ENCODE data around the gene COL4A2.

Gene COL4A2

DNA sequence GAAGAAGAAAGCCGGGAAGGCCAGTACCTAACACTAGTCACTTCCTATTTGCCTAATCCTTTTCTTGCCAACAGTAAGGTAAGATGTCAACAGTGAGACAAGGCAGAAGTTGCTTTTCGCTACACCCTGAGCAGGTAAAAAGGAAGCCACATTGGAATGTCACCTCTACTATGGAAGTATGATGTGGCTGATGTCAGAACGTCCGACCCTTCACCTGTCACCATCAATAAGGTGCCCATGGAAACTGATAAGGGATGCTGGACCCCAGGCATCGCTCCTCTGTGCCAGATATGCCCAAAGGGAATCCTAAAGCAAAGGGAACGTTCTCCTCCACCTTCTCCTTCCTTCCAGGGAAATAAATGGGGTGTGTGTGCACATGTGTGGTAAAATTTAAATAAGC is 34.4 kb upstream of the COL4A2 start:
- no peak for DNase-seq (ENCODE audit: low spot score)

DNA sequence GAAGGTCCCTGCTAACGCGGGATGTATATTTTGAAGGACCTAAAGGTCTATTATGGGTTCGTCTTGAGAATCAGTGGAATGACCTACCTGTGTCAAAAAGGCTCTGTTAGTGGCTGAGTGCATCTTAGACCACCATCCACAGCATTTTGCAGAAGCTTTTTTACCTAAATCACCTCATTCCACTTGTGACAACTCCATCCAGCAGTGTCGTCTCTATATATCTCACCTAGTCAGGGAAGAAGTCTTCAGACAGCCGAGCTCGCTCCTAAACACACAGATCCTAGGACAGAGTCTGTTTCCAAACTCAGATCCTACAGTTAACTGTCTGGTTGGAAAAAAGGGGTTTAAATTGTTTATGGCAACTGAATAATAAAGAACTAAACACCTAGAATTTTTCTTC is 33.8 kb upstream of the COL4A2 start:
- DNase-seq (ENCODE audit: low spot score), result no peak

DNA sequence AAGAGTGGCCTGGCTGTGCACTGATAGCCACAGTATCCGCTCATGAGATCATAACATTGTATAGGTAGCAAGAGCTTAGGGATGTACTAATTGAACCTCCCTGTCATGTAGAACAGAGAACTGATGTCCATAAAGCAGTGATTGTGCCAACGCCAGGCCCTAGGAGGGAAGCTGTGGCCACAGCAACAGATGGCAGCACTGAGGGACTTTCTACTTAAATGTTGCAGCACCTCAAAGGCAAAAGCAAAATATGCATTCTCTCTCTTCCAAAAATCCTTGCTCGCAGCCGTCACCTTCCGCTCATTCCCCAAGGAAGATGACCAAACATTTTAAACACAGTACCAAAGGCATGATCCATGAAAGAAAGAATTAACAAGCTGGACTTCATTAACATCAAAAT is 32.4 kb upstream of the COL4A2 start:
- DNase-seq (ENCODE audit: low spot score), result no peak

DNA sequence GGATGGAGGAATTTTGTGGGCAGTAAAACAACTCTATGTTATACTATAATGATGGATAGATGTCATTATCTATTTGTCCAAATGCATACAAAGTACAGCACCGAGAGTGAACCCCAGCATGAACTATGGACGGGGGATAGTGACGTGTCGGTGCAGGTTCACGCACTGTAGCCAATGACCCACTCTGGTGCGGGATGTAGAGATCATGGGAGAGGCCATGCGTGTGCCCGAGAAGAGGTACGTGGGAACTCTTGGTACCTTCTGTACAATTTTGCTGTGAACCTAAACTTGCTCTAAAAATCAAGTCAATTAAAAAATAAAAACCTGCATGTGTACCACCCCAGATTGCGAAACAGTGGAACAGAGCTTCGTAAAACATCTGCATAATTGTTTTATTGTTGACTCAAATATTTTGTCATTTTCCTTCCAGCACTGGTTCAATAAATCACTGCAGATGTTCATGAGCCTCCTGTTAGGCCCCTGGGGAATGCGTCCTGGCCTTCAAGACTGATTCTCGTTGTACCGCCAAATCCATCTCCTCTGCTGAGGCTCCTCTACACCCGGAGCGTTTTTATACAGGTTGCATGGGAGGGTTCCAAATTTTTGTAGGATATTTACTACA is 31.0 kb upstream of the COL4A2 start:
- no peak for DNase-seq (ENCODE audit: low spot score)

GRCh38 chr13:110276553-110276950 is 30.5 kb upstream of the COL4A2 start:
- no peak for DNase-seq (ENCODE audit: low spot score)

- DNase-seq (ENCODE audit: low spot score), result no peak
Observed at GRCh38 chr13:110277357-110277975, 29.6 kb upstream of the COL4A2 start.

- no peak for DNase-seq (ENCODE audit: low spot score)
Observed at GRCh38 chr13:110278859-110279258, 28.2 kb upstream of the COL4A2 start.

DNA sequence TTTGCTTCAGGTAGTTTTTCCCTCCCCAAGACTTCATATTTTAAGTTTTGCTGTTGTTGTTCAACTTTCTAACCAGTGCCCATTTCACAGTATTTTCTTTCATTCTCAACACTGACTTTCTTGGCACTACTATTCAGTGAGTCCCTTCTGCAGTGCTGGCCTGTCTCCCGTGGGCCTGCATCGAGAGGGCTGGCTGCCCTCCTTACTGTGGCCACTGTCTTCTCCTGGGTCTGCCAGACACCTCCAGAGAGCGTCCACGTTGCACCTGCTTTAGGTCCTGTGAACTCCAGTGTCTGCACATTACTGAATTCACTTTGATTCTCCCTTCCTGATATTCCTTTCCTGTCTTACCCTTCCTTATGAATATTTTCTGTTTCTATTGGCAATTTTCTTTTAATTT is 27.4 kb upstream of the COL4A2 start:
- no peak for DNase-seq (ENCODE audit: low spot score)

DNA sequence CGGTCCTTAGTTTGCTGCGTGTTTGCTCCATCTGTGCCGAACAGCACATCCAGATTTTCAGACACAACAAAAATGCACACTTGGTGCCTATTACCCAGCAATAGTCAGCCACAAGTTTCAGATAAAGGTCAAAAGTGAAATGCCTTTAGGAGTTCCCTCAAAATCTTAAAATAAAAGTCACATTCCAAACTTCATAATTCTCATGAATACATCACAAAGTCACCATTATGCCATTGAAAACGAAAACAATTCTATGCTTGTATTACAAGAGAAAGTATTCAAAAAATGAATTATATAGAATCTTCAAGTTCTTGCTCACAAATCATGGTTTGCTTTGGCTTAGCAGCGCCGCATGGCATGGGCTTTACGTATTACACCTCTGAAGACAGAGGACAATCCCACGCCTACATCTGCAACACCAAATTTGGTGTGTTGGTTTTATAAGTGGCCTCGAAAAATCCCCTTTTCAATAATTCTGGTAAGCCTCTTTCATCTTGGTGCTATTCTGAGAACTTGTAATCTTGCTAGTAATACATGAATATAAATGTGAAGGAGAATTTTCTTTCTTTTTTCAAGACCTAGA is 26.8 kb upstream of the COL4A2 start:
- DNase-seq (ENCODE audit: low spot score), result no peak

DNA sequence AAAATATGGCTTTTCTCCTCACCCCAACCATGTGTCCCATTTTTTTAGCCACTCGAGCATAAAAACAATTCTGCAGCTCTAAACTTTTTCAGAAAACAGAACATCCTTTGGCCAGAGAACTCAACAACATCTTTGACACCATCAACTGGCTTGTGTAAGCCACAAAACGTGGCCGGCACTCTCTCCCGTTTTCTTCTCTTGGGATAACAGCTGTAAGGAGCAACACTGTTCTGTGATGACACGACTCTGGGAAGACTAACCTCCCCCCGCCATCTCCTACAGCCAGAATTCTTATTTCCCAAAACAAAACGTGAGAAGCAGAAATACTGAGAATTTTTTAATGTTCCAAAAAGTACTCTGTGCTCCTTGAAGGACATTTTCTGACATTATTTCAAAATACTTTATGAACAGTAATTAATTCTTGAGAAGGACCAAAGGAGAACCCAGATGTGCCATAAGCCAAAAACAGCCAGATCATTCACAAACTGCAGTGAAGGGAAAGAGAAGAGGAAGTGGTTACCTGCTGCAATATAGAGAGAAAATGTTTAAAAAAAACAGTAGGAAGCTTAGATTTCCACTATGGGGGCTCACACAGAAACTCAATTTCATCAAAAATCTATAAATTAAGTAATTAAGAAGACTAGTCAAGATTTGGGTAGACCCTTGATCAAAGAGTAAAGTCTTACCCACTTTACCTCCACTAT is 25.9 kb upstream of the COL4A2 start:
- no peak for DNase-seq (ENCODE audit: low spot score)

DNA sequence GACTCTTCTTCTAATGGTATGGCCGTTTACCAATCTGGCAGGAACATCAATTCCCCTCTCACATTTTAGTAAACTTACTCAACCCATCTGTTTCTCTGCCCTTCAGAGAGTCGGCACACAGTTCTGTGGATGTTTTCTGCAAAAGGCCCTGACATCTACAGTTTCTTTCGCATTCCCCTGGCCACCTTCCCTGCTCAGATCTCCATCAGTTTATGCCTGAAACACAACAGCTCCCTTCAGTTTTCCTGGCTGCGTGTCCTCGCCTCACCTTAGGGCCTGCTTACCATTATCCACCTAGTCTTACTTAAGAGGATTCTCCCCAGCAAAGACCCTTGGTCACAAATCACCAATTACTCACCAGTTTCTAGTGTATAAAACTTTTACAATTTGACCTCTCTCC is 25.3 kb upstream of the COL4A2 start:
- DNase-seq (ENCODE audit: low spot score), result no peak

DNA sequence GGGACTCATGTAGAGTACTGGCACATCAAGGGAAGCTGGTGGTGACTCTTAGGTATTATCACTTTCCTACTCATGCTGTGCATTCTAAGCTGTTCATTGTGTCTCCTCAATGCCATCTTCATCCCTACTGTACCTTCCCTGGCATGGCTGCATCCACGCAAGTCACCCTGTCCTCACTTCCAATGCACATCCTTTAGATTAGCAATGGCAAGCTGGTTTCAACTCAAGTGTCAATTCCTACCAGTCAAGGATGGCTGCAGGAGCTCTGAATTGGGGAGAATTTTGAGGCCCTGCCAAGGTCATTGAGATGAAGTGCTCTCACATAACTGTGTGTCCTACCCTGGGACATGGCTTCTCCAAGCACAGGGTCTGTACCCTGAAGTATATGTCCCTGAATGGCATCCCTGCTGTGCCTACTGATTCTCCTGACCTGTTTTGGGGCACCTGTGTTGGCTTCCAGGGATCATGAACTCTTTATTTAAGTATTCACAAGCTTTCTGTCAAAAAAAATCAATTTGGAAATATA is 24.7 kb upstream of the COL4A2 start:
- DNase-seq (ENCODE audit: low spot score), result no peak

DNA sequence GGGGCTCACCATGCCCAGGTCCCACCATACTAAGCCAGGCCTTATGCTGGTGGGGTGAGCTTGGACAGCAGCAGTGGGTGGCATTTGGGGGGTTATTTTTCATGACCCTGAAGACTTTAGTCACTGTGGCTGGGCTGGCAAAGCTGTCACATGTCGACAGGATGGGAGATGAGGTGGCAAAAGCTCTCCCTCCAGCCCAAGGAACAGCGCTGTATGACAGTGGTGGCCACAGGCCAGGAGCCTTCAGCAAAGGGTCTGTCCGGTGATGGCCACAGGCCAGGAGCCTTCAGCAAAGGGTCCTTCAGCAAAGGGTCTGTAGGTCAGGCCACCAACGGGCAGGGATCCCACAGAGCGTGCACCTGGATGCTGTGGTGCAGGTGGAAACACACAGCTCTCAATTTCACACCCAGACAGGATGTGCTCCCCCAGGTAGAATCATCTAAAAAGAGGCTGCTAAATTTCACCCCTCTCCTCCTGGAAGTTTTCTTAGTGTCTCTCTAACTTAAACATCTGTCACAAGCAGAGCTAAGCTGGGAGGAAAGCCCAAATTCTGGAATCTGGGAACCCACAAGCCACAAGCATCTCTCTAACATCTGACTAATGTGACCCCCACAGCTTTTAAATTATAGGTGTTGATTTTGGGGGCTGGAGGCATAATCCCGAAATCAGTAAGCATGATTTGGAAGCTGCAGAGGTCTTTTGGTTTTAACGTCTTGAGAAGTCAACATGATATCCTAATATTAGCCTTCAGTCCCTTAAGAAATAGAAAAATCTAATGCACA is 23.2 kb upstream of the COL4A2 start:
- no peak for DNase-seq (ENCODE audit: low spot score)

DNA sequence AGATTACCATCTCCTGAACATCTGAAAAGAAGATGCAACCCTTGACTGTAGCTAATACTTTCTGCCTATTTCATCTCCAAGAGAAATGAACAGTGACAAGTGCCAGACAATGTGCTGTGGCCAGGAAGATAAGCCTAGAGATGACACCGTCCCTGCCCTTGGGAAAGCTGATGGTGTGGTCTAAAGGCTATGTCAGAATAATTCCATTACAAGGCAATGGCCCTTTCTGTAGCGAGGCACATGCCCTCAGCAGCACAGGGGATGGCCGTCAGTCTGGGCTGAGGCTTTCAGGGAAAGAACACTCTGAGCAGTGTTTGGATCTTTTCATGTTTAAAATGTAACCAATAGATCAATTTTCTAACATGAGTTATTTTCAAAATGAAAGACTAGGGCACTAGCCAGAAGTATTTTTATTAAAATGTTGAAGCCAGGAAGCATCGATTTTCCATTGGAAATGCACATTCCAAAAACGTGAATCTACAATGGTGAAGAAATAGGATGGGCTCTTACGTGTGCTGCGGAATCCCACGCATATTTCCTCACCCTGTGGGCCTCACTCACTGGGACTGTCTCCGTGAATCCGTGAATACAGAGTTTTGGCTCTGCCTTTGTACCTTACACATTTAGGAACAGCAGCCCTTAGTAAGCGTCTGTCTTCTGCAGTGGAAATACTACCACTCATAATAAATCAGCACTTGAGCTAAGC is 22.2 kb upstream of the COL4A2 start:
- DNase-seq (ENCODE audit: low spot score), result no peak

DNA sequence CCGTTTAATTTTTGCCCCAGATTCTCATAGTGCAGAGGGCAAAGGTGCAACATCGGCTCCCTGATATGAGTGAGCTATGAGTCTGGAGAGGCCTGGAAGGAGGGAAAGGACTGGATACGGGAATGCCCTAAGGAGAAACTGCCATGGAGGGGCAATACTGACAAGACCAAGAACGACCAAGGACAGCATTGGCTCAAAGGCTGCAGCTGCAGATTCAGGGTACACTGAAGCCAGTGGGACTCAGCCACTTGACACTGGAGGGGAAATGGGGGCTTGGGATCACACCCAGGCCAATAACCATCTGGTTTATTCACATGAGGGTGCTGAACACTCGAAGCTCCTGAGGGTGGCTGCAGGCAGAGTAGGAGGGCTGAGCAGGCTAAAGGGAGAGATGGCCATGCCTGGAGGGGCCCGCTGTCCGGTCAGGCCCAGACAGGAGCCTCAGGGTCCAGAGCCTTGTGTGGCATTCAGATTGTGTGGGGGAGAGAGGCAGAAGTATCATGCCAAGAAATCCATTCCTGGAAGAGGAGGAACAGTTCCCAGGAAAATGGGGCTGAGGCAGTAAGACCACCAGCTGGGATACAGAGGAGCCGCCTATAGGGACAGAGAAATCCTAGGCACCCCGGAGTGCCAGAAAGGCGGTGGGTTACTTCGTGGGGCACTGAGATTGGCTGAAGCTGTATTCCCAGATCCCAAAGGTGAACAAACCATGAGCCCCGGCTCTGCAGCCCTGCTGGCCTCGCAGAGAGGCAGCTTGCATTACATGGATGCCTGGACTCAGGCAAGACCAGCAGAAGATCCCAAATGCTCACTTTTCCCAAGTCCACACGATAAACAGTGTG is 20.9 kb upstream of the COL4A2 start:
- DNase-seq (ENCODE audit: low spot score), result no peak

GRCh38 chr13:110286833-110287819 is 20.0 kb upstream of the COL4A2 start:
- no peak for DNase-seq (ENCODE audit: low spot score)

GRCh38 chr13:110289174-110289573 is 17.9 kb upstream of the COL4A2 start:
- DNase-seq (ENCODE audit: low spot score), result no peak

DNA sequence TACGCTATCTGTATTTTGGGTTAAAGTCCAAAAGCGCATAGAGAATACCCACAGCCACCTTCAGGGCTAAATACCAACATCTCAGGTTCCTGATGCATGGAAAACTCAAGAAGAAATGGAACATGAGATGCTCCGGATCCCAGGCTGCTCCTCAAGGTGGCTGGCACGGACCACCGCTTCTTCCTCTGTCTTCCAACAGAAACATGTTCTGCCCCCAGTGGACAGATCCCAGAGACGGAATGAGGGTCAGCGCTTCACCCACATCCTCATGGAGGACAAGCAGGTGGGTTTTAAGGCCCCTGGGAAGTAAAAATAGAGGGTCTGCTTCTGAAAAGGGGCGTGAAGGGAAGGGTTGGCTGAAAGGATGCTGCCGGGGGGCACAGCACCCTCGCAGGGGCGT is 17.4 kb upstream of the COL4A2 start:
- no peak for DNase-seq (ENCODE audit: low spot score)

DNA sequence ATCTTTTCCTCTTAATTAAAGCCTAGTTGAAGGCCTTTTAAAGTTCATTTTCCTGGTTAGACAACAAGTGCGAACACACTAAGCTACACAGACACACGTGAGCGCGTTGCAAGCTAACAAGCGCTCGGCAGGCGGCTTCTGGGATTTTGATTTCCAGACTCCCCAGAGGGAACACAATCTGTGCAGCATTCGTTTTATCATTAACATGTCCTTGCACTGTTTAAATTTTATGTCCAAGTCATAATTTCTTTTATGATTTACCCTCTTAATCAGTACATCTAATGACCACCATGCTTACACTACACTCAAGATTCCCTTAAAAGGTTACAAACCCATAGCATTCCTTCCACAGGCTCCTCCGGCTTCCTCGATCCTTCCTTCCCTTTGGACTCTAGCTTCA is 16.9 kb upstream of the COL4A2 start:
- DNase-seq (ENCODE audit: low spot score), result no peak

Data from D341Med (cell line).